SK-N-SH (cell line): ENCODE results near the gene TIMELESS. TPM values are rescaled to one million over a fixed set of nuclear protein-coding genes. Genes with fewer than 3 reads are reported as not detected.

Experiments
- CTCF ChIA-PET: fragments of 300-600, 350-600 bp; formaldehyde crosslinking; extraction: SDS; loops from one replicate; lab custom pipeline; 2021; lab: Yijun Ruan, JAX
- POLR2A ChIA-PET: fragments of 350-600 bp; sonication (Branson Sonifier 250); formaldehyde crosslinking; extraction: SDS; loops from one replicate; lab custom pipeline; 2020; ENCODE audit warnings: antibody characterized with exemption, inconsistent platforms; lab: Yijun Ruan, JAX
- DNase-seq: peaks from one replicate; pipeline ENCODE4 v3.0.0; 2012
- H2AFZ ChIP-seq: fragments of 200-600 bp; sonication (generic); 2 replicates; pipeline ENCODE4 v1.8.1; 2016; ENCODE audit warnings: antibody characterized with exemption, mild to moderate bottlenecking, low read depth
- H3F3A ChIP-seq: fragments of 200-600 bp; sonication (generic); replicated peaks from 2 replicates; pipeline ENCODE3; 2016; ENCODE audit warnings: antibody characterized with exemption, mild to moderate bottlenecking; ENCODE audit not compliant: insufficient read depth
- H3K27ac ChIP-seq, 2 experiments: fragments of 200-500 bp in 1 of 2; fragments of 200-600 bp in 1 of 2; sonication (Bioruptor generic) in 1 of 2; sonication (generic), shearing (Covaris generic) in 1 of 2; 2 replicates each; pipeline versions ENCODE4 v1.5.1 to v1.6.1; 2014 to 2016; ENCODE audit warnings: low read depth in 2 of 2, inconsistent platforms in 1 of 2, low read length in 1 of 2, mild to moderate bottlenecking in 1 of 2, mixed read lengths in 1 of 2
- H3K27me3 ChIP-seq: fragments of 200-600 bp; sonication (generic), shearing (Covaris generic); 2 replicates; pipeline ENCODE4 v1.6.1; 2016; ENCODE audit warnings: mixed run types; ENCODE audit not compliant: insufficient read depth
- H3K36me3 ChIP-seq, 2 experiments: fragments of 200-500 bp in 1 of 2; fragments of 200-600 bp in 1 of 2; sonication (Bioruptor generic) in 1 of 2; sonication (generic) in 1 of 2; replicated peaks in 1 of 2; 2 replicates each; pipeline versions ENCODE3 to v1.5.1; 2014 to 2016; ENCODE audit warnings: low read length in 1 of 2, mild to moderate bottlenecking in 1 of 2; ENCODE audit not compliant: insufficient read depth in 2 of 2, control insufficient read depth in 1 of 2
- H3K4me1 ChIP-seq, 2 experiments: fragments of 200-500 bp in 1 of 2; fragments of 200-600 bp in 1 of 2; sonication (Bioruptor generic) in 1 of 2; sonication (generic), shearing (Covaris generic) in 1 of 2; 2 replicates each; pipeline versions ENCODE4 v1.5.1 to v1.6.1; 2014 to 2016; ENCODE audit warnings: low read depth in 1 of 2, low read length in 1 of 2, mixed run types in 1 of 2; ENCODE audit not compliant: insufficient read depth in 2 of 2, control insufficient read depth in 1 of 2
- H3K4me2 ChIP-seq: fragments of 200-600 bp; sonication (generic), shearing (Covaris generic); 2 replicates; pipeline ENCODE4 v1.6.1; 2017; ENCODE audit warnings: mixed run types
- H3K4me3 ChIP-seq, 2 experiments: fragments of 200-500 bp in 1 of 2; fragments of 200-600 bp in 1 of 2; sonication (Bioruptor generic) in 1 of 2; sonication (generic), shearing (Covaris generic) in 1 of 2; 2 replicates each; pipeline versions ENCODE4 v1.5.1 to v1.8.1; 2014 to 2016; ENCODE audit warnings: low read depth in 2 of 2, inconsistent platforms in 1 of 2, low read length in 1 of 2, mild to moderate bottlenecking in 1 of 2, mixed read lengths in 1 of 2, moderate library complexity in 1 of 2
- H3K79me2 ChIP-seq: fragments of 200-600 bp; sonication (generic); 2 replicates; pipeline ENCODE4 v1.8.1; 2017; ENCODE audit warnings: mild to moderate bottlenecking; ENCODE audit not compliant: insufficient read depth
- H3K9ac ChIP-seq: fragments of 200-600 bp; sonication (generic); 2 replicates; pipeline ENCODE4 v1.6.1; 2017; ENCODE audit warnings: mixed run types
- H3K9me2 ChIP-seq: fragments of 200-600 bp; sonication (generic); 2 replicates; pipeline ENCODE4 v1.6.1; 2017; ENCODE audit warnings: mixed run types
- H3K9me3 ChIP-seq: fragments of 200-600 bp; sonication (generic); 2 replicates; pipeline ENCODE4 v1.6.1; 2017; ENCODE audit warnings: mixed run types, mild to moderate bottlenecking, moderate library complexity
- H4K20me1 ChIP-seq: fragments of 200-600 bp; sonication (generic); 2 replicates; pipeline ENCODE4 v1.6.1; 2017; ENCODE audit warnings: mild to moderate bottlenecking, mixed run types; ENCODE audit not compliant: insufficient read depth
- EP300 ChIP-seq, 2 experiments: IDR thresholded peaks; 2 replicates each; pipeline versions ENCODE4 v1.4.0 to v1.6.1; 2012; ENCODE audit warnings: borderline replicate concordance in 1 of 2, low read depth in 1 of 2, low read length in 1 of 2
- EZH2phosphoT487 ChIP-seq: fragments of 200-600 bp; sonication (generic); IDR thresholded peaks from 2 replicates; pipeline ENCODE4 v1.6.1; 2017; ENCODE audit warnings: low read depth, mixed run types, mild to moderate bottlenecking, antibody characterized with exemption, moderate library complexity, borderline replicate concordance
- FOSL2 ChIP-seq: IDR thresholded peaks from 2 replicates; pipeline ENCODE4 v1.4.0; 2012; ENCODE audit warnings: low read depth, mild to moderate bottlenecking, moderate library complexity, borderline replicate concordance
- FOXJ3 ChIP-seq: sonication (generic); formaldehyde crosslinking; IDR thresholded peaks from 2 replicates; pipeline ENCODE4 v1.5.1; 2020; ENCODE audit warnings: mild to moderate bottlenecking, missing genetic modification reagents
- GABPA ChIP-seq: IDR thresholded peaks from 2 replicates; pipeline ENCODE4 v1.4.0; 2012; ENCODE audit warnings: low read depth, mild to moderate bottlenecking
- GATA2 ChIP-seq: sonication (generic); formaldehyde crosslinking; IDR thresholded peaks from 2 replicates; pipeline ENCODE4 v1.5.0; 2020; ENCODE audit warnings: mild to moderate bottlenecking, missing genetic modification reagents
- IRF3 ChIP-seq: fragments of 150-350 bp; IDR thresholded peaks from 2 replicates; pipeline ENCODE4 v1.6.1; 2016; ENCODE audit warnings: mild to moderate bottlenecking, low read depth, low read length
- JUND ChIP-seq: IDR thresholded peaks from 2 replicates; pipeline ENCODE4 v1.4.0; 2012
- MAX ChIP-seq: IDR thresholded peaks from 2 replicates; pipeline ENCODE4 v1.4.0; 2012; ENCODE audit warnings: low read depth
- MXI1 ChIP-seq: IDR thresholded peaks from 2 replicates; pipeline ENCODE4 v1.6.1; 2012; ENCODE audit warnings: mild to moderate bottlenecking, low read depth, low read length, improper control_type of control experiment
- PBX3 ChIP-seq: IDR thresholded peaks from 2 replicates; pipeline ENCODE4; 2012
- SIN3A ChIP-seq: IDR thresholded peaks from 2 replicates; pipeline ENCODE4 v1.6.1; 2012; ENCODE audit warnings: low read depth, mild to moderate bottlenecking, low read length, moderate library complexity, borderline replicate concordance
- SMC3 ChIP-seq: IDR thresholded peaks from 2 replicates; pipeline ENCODE4 v1.6.1; 2012; ENCODE audit warnings: low read depth, low read length, improper control_type of control experiment
- TAF1 ChIP-seq: IDR thresholded peaks from 2 replicates; pipeline ENCODE4 v1.6.1; 2012; ENCODE audit warnings: low read depth, mild to moderate bottlenecking, low read length, moderate library complexity, borderline replicate concordance
- USF1 ChIP-seq: IDR thresholded peaks from 2 replicates; pipeline ENCODE4 v1.4.0; 2012; ENCODE audit warnings: low read depth, borderline replicate concordance
- USF2 ChIP-seq: fragments of 150-350 bp; IDR thresholded peaks from 2 replicates; pipeline ENCODE4 v1.6.1; 2017; ENCODE audit warnings: antibody characterized with exemption, low read length, low read depth, borderline replicate concordance
- YY1 ChIP-seq: IDR thresholded peaks from 2 replicates; pipeline ENCODE4 v1.4.0; 2012; ENCODE audit warnings: low read depth, mild to moderate bottlenecking
- ZBTB33 ChIP-seq: IDR thresholded peaks from 2 replicates; pipeline ENCODE4 v1.4.0; 2012; ENCODE audit warnings: low read depth, borderline replicate concordance
- WGBS: methylation state at CpG from one replicate; pipeline ENCODE4 v1.1.6; 2017; ENCODE audit warnings: low lambda C conversion rate; 5-methylcytosine and 5-hydroxymethylcytosine counted together
- polyA plus RNA-seq, 3 experiments: library from polyadenylated mRNA; depleted of rRNA; stranded (reverse); fragments of >200 nt; gene quantifications; 2 replicates each; pipeline ENCODE4 v1.2.3, GENCODE V29; 2012

TIMELESS gene
- polyA plus RNA-seq, 1 of the 3 experiments (the other 2 are of a cell fraction): 5.4 TPM

GRCh38 chr12:56385873-56386272, 63.4 kb downstream of the TIMELESS start:
- ChIA-PET POLR2A (no interaction called here), CTCF (interaction anchor here (0.9 to 1.6 kb wide), 2 partner anchors 8 to 79 kb away, joined by 4 to 5 read pairs; no protein-coding TSS in a partner anchor)
- no peaks in the 10 kb centered on the region for H3K9me3 ChIP-seq
- H3K27ac ChIP-seq: no peak overlapping the region
- no peak overlapping the region for H3K4me2 ChIP-seq
- no peak overlapping the region for H2AFZ ChIP-seq
- no peak for DNase-seq
- no peak overlapping the region for H3K9ac ChIP-seq
- no peak overlapping the region for H3K4me3 ChIP-seq
- WGBS: 93% methylated on average over 1 of the region's 1 CpG
- TF ChIP-seq EP300 (IDR thresholded peaks at IDR 0.05; ENCODE audit: borderline replicate concordance in 1 of 2, low read depth in 1 of 2, low read length in 1 of 2): no peak
- TF ChIP-seq PBX3: no peak
- TF ChIP-seq USF2: no peak
- TF ChIP-seq MXI1: no peak
- no peak for TF ChIP-seq JUND
- TF ChIP-seq YY1: no peak
- TF ChIP-seq IRF3: no peak
- no peak for TF ChIP-seq USF1
- TF ChIP-seq SMC3: no peak
- TF ChIP-seq EZH2phosphoT487: no peak
- TF ChIP-seq TAF1: no peak
- no peak for TF ChIP-seq FOXJ3 (CRISPR knock-in tag)
- no peak for TF ChIP-seq SIN3A
- TF ChIP-seq FOSL2: no peak
- TF ChIP-seq MAX: no peak
- no peak for TF ChIP-seq GABPA
- no peak for TF ChIP-seq GATA2 (CRISPR knock-in tag)
- TF ChIP-seq ZBTB33: no peak
- H3K36me3 ChIP-seq: no peaks in the 10 kb centered on the region
- no peaks in the 10 kb centered on the region for H3K4me1 ChIP-seq
- no peaks in the 10 kb centered on the region for H3F3A ChIP-seq
- H4K20me1 ChIP-seq: no peaks in the 10 kb centered on the region
- no peaks in the 10 kb centered on the region for H3K9me2 ChIP-seq
- no peaks in the 10 kb centered on the region; the same call in 1 of the 2 replicates for H3K27me3 ChIP-seq
- H3K79me2 ChIP-seq: no peaks in the 10 kb centered on the region
